ENCODE measurements around the gene ABAT. TPM values are rescaled to one million over a fixed set of nuclear protein-coding genes. Genes with fewer than 3 reads are reported as not detected.
A peak's percentile ranks its signal among the peaks of the same experiment; 100 is the strongest.
"Not testable (repeated sequence)": the region's sequence is repeated elsewhere in the genome, so short reads cannot be mapped to it uniquely, and the experiment has no call there.

ABAT gene
- total RNA-seq, 2 donors from 2014 or later, result 67.4 to 74.7 TPM

- H3K4me1 ChIP-seq (replicated peaks), result peaks cover 10% of the 10 kb centered on the region
Observed at GRCh38 chr16:8797364-8798173, 123.2 kb downstream of the ABAT start, which contains the start of the genes PMM2 and TMEM186. TSS of gene PMM2 (plus strand) at chr16:8797839. CDS start at chr16:8797883, 44 bp downstream. TSS of gene TMEM186 (minus strand) at chr16:8797639. CDS start at chr16:8797614, 25 bp downstream.

GRCh38 chr16:8798174-8798527 is 123.7 kb downstream of the ABAT start:
- Histone ChIP-seq H3K27ac (peak overlapping the region; percentile 43 to 66), H3K36me3 (peaks cover 0 to 4% of the 10 kb centered on the region in 2 donors), H3K27me3 (replicated peaks; ENCODE audit: insufficient read depth) (no peaks in the 10 kb centered on the region), H3K4me3 (peak overlapping the region; percentile 80 to 86), H3K4me1 (replicated peaks) (peaks cover 10% of the 10 kb centered on the region), H3K9me3 (no peaks in the 10 kb centered on the region)
- DNase-seq (ENCODE audit: low spot score), result no peak
- intact Hi-C loops (cut with DNase I), result loop anchor here (5.0 to 10.0 kb wide), 2 partner anchors 69 to 157 kb away; partner anchors contain the start of gene CARHSP1
- WGBS, result 5% methylated on average over 6 of the region's 6 CpGs
- TF ChIP-seq CTCF (IDR thresholded peaks at IDR 0.05) (no peak), POLR2A (IDR thresholded peaks at IDR 0.05) (no peak), POLR2AphosphoS5 (IDR thresholded peaks at IDR 0.05) (no peak)

More at GRCh38 chr16:8797364-8798173, 123.2 kb downstream of the ABAT start, which contains the start of the genes PMM2 and TMEM186:
- Histone ChIP-seq H3K36me3 (no peaks in the 10 kb centered on the region), H3K27me3 (replicated peaks; ENCODE audit: insufficient read depth) (no peaks in the 10 kb centered on the region), H3K4me3 (peak within 1 kb of the TSS; percentile 80 to 86), H3K9me3 (no peaks in the 10 kb centered on the region), H3K27ac (peak within 1 kb of the TSS; percentile 66 to 72)
- TF ChIP-seq CTCF (IDR thresholded peaks at IDR 0.05), result peak in 2 of 4 experiments; percentile 27 to 37
- peak; percentile 54 for TF ChIP-seq POLR2A (IDR thresholded peaks at IDR 0.05)
- TF ChIP-seq POLR2AphosphoS5 (IDR thresholded peaks at IDR 0.05), result peak; percentile 99
- peak; percentile 98 for DNase-seq (ENCODE audit: low spot score)
- intact Hi-C loops (cut with DNase I), result loop anchor here (5.0 to 10.0 kb wide), 2 partner anchors 70 to 157 kb away; partner anchors contain the start of gene CARHSP1
- under 1% methylated on average over 61 of the region's 61 CpGs for WGBS

- intact Hi-C loops (cut with DNase I), result loop anchor here (5.0 to 10.0 kb wide), 2 partner anchors 69 to 156 kb away; partner anchors contain the start of gene CARHSP1
Observed at GRCh38 chr16:8798535-8799157, 124.2 kb downstream of the ABAT start.

GRCh38 chr16:8801701-8802100 is 127.3 kb downstream of the ABAT start:
- Histone ChIP-seq H3K4me1 (replicated peaks) (peaks cover 3% of the 10 kb centered on the region), H3K27me3 (replicated peaks; ENCODE audit: insufficient read depth) (no peaks in the 10 kb centered on the region), H3K4me3 (no peak overlapping the region), H3K9me3 (no peaks in the 10 kb centered on the region), H3K27ac (no peak overlapping the region), H3K36me3 (peaks cover 0 to 7% of the 10 kb centered on the region in 2 donors)
- intact Hi-C loops (cut with DNase I), result no loop called here
- no peak for TF ChIP-seq POLR2AphosphoS5 (IDR thresholded peaks at IDR 0.05)
- TF ChIP-seq CTCF (IDR thresholded peaks at IDR 0.05), result no peak
- no peak for TF ChIP-seq POLR2A (IDR thresholded peaks at IDR 0.05)
- DNase-seq (ENCODE audit: low spot score), result no peak
- 88% methylated on average over 4 of the region's 4 CpGs for WGBS

More at GRCh38 chr16:8798535-8799157, 124.2 kb downstream of the ABAT start:
- TF ChIP-seq POLR2AphosphoS5 (IDR thresholded peaks at IDR 0.05), result no peak
- no peak for TF ChIP-seq POLR2A (IDR thresholded peaks at IDR 0.05)
- TF ChIP-seq CTCF (IDR thresholded peaks at IDR 0.05), result no peak
- peak overlapping the region; percentile 80 to 86 for H3K4me3 ChIP-seq
- no peaks in the 10 kb centered on the region for H3K27me3 ChIP-seq (replicated peaks; ENCODE audit: insufficient read depth)
- peaks cover 0 to 7% of the 10 kb centered on the region in 2 donors for H3K36me3 ChIP-seq
- WGBS, result 53% methylated on average over 7 of the region's 7 CpGs
- no peak for DNase-seq (ENCODE audit: low spot score)
- no peaks in the 10 kb centered on the region for H3K9me3 ChIP-seq
- H3K4me1 ChIP-seq (replicated peaks), result peaks cover 10% of the 10 kb centered on the region
- H3K27ac ChIP-seq, result peak overlapping the region in 1 of 2 donors; percentile 66

GRCh38 chr16:8803733-8804132 is 129.3 kb downstream of the ABAT start:
- WGBS, result 91% methylated on average over 12 of the region's 12 CpGs
- H3K4me1 ChIP-seq (replicated peaks); H3K27me3 ChIP-seq (replicated peaks; ENCODE audit: insufficient read depth); intact Hi-C loops (cut with DNase I); H3K9me3 ChIP-seq; DNase-seq (ENCODE audit: low spot score); H3K4me3 ChIP-seq; H3K27ac ChIP-seq: not testable (repeated sequence)
- peaks cover 9 to 12% of the 10 kb centered on the region in 2 donors for H3K36me3 ChIP-seq
